GM23248 (cell line): ENCODE measurements around the gene DDX10.

ENCODE experiments used
- EZH2 ChIP-seq: fragments of 200-600 bp; sonication (generic); IDR thresholded peaks from 2 replicates; pipeline ENCODE4 v1.6.1; 2018; ENCODE audit warnings: antibody characterized with exemption, mild to moderate bottlenecking; ENCODE audit not compliant: insufficient read depth, poor library complexity, severe bottlenecking
- EZH2phosphoT487 ChIP-seq: fragments of 200-600 bp; sonication (generic); IDR thresholded peaks from 2 replicates; pipeline ENCODE4 v1.6.1; 2018; ENCODE audit warnings: antibody characterized with exemption, moderate library complexity, mild to moderate bottlenecking, low read depth; ENCODE audit not compliant: insufficient read depth

GRCh38 chr11:108664730-108665525 lies at the start of gene DDX10:
- no peak for TF ChIP-seq EZH2
- TF ChIP-seq EZH2phosphoT487 = no peak
